ENCODE measurements around the gene TMEM72.

TMEM72 gene

GRCh38 chr10:44934416-44935200 is 23.5 kb downstream of the TMEM72 start:
- no peak for DNase-seq (ENCODE audit: low read depth)

- peak; percentile 53 for DNase-seq (ENCODE audit: low read depth)
Observed at GRCh38 chr10:44935201-44935965, 24.2 kb downstream of the TMEM72 start.

- no peak for DNase-seq (ENCODE audit: low read depth)
Observed at GRCh38 chr10:44935966-44936295, 24.8 kb downstream of the TMEM72 start.

- DNase-seq (ENCODE audit: low read depth), result no peak
Observed at GRCh38 chr10:44936314-44936975, 25.3 kb downstream of the TMEM72 start.

GRCh38 chr10:44937196-44938005 is 26.3 kb downstream of the TMEM72 start:
- DNase-seq (ENCODE audit: low read depth), result no peak

- DNase-seq (ENCODE audit: low read depth), result no peak
Observed at GRCh38 chr10:44938956-44939355, 27.8 kb downstream of the TMEM72 start.

GRCh38 chr10:44939691-44940401 is 28.7 kb downstream of the TMEM72 start:
- DNase-seq (ENCODE audit: low read depth), result no peak

- no peak for DNase-seq (ENCODE audit: low read depth)
Observed at GRCh38 chr10:44944354-44944753, 33.2 kb downstream of the TMEM72 start.

GRCh38 chr10:44946205-44946604 is 35.1 kb downstream of the TMEM72 start:
- DNase-seq (ENCODE audit: low read depth), result no peak

GRCh38 chr10:44947371-44948152 is 36.4 kb downstream of the TMEM72 start:
- DNase-seq (ENCODE audit: low read depth), result no peak

GRCh38 chr10:44948642-44949041 is 37.5 kb downstream of the TMEM72 start:
- no peak for DNase-seq (ENCODE audit: low read depth)

GRCh38 chr10:44949127-44949802 is 38.1 kb downstream of the TMEM72 start:
- DNase-seq (ENCODE audit: low read depth), result no peak

GRCh38 chr10:44949915-44950314 is 38.8 kb downstream of the TMEM72 start:
- no peak for DNase-seq (ENCODE audit: low read depth)

- no peak for DNase-seq (ENCODE audit: low read depth)
Observed at GRCh38 chr10:44950326-44951225, 39.4 kb downstream of the TMEM72 start.

GRCh38 chr10:44951576-44952226 is 40.6 kb downstream of the TMEM72 start:
- no peak for DNase-seq (ENCODE audit: low read depth)

GRCh38 chr10:44952779-44953231 is 41.7 kb downstream of the TMEM72 start:
- DNase-seq (ENCODE audit: low read depth), result no peak

GRCh38 chr10:44954042-44954441 is 42.9 kb downstream of the TMEM72 start:
- DNase-seq (ENCODE audit: low read depth), result no peak

- no peak for DNase-seq (ENCODE audit: low read depth)
Observed at GRCh38 chr10:44954962-44955361, 43.8 kb downstream of the TMEM72 start.
